ENCODE data around the gene CAB39.

- TF ChIP-seq MXI1 (conservative IDR thresholded peaks at IDR 0.05; ENCODE audit: poor library complexity, severe bottlenecking), result no peak
- TF ChIP-seq, protein P1, sequence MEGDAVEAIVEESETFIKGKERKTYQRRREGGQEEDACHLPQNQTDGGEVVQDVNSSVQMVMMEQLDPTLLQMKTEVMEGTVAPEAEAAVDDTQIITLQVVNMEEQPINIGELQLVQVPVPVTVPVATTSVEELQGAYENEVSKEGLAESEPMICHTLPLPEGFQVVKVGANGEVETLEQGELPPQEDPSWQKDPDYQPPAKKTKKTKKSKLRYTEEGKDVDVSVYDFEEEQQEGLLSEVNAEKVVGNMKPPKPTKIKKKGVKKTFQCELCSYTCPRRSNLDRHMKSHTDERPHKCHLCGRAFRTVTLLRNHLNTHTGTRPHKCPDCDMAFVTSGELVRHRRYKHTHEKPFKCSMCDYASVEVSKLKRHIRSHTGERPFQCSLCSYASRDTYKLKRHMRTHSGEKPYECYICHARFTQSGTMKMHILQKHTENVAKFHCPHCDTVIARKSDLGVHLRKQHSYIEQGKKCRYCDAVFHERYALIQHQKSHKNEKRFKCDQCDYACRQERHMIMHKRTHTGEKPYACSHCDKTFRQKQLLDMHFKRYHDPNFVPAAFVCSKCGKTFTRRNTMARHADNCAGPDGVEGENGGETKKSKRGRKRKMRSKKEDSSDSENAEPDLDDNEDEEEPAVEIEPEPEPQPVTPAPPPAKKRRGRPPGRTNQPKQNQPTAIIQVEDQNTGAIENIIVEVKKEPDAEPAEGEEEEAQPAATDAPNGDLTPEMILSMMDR (IDR thresholded peaks at IDR 0.05; ENCODE audit: poor library complexity, severe bottlenecking), result no peak
- TF ChIP-seq EP300 (conservative IDR thresholded peaks at IDR 0.05; ENCODE audit: poor library complexity, severe bottlenecking), result no peak
- no peak for TF ChIP-seq POLR2AphosphoS5 (IDR thresholded peaks at IDR 0.05)
- TF ChIP-seq EZH2 (IDR thresholded peaks at IDR 0.05; ENCODE audit: borderline replicate concordance, insufficient read depth, low read length, poor library complexity, severe bottlenecking), result no peak
- TF ChIP-seq SMC3 (conservative IDR thresholded peaks at IDR 0.05; ENCODE audit: poor library complexity), result no peak
- TF ChIP-seq TAF1 (IDR thresholded peaks at IDR 0.05; ENCODE audit: low read depth), result no peak
- TF ChIP-seq, protein P2, sequence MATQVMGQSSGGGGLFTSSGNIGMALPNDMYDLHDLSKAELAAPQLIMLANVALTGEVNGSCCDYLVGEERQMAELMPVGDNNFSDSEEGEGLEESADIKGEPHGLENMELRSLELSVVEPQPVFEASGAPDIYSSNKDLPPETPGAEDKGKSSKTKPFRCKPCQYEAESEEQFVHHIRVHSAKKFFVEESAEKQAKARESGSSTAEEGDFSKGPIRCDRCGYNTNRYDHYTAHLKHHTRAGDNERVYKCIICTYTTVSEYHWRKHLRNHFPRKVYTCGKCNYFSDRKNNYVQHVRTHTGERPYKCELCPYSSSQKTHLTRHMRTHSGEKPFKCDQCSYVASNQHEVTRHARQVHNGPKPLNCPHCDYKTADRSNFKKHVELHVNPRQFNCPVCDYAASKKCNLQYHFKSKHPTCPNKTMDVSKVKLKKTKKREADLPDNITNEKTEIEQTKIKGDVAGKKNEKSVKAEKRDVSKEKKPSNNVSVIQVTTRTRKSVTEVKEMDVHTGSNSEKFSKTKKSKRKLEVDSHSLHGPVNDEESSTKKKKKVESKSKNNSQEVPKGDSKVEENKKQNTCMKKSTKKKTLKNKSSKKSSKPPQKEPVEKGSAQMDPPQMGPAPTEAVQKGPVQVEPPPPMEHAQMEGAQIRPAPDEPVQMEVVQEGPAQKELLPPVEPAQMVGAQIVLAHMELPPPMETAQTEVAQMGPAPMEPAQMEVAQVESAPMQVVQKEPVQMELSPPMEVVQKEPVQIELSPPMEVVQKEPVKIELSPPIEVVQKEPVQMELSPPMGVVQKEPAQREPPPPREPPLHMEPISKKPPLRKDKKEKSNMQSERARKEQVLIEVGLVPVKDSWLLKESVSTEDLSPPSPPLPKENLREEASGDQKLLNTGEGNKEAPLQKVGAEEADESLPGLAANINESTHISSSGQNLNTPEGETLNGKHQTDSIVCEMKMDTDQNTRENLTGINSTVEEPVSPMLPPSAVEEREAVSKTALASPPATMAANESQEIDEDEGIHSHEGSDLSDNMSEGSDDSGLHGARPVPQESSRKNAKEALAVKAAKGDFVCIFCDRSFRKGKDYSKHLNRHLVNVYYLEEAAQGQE (IDR thresholded peaks at IDR 0.05; ENCODE audit: borderline replicate concordance), result no peak
- no peak for TF ChIP-seq RAD21 (conservative IDR thresholded peaks at IDR 0.05)
Measured at GRCh38 chr2:230701308-230701707, 11.3 kb upstream of the CAB39 start.

Data from neural cell (in vitro differentiated cells).